Superior temporal gyrus (tissue), 1 donor: ENCODE measurements around the gene CST1.

Experiments
- DNase-seq: peaks from one replicate; pipeline ENCODE4 v3.0.0-alpha.2; 2016; ENCODE audit errors: extremely low spot score

CST1 gene

DNA sequence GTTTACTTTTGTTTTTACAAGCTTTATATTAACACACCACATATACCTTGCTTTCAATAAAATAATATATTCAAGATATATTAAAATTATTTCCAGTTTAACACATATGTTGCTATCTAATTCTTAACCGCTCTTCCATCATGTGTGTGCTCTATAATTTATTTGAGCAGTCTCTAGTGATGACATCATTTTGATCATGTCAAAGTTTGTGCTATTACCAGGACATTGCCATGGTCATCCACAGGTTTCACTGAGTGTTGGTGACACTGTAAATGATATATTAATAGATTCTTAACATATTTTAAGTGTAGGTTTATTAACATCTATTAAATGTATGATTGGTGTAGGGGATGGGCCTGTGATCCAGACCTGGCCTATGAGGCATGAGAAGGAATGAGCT is 44.8 kb downstream of the CST1 start:
- DNase-seq = no peak

- DNase-seq = no peak
These were observed 48.7 kb downstream of the CST1 start for GRCh38 chr20:23702021-23702420.

GRCh38 chr20:23700931-23701330 is 49.8 kb downstream of the CST1 start:
- DNase-seq = no peak

- no peak for DNase-seq
These were observed 52.8 kb downstream of the CST1 start for GRCh38 chr20:23697947-23698346.
